ENCODE measurements around the gene TAF9. TPM values are rescaled to one million over a fixed set of nuclear protein-coding genes. Genes with fewer than 3 reads are reported as not detected.

Gene TAF9
- total RNA-seq, 4 donors from 2014 or later, result 32.1 to 79.4 (median 45.5) TPM

GRCh38 chr5:69364850-69365249, 4.5 kb downstream of the TAF9 start:
- H3K4me3 ChIP-seq, result no peak overlapping the region
- 72 to 73% methylated on average over 3 of the region's 3 CpGs for WGBS, 2 donors (ENCODE audit: low coverage in 1 of 2)
- H3K9me3 ChIP-seq, result no peaks in the 10 kb centered on the region
- H3K27me3 ChIP-seq, result no peaks in the 10 kb centered on the region
- intact Hi-C loops (cut with DNase I; ENCODE audit: low total_unique reads) (no loop called here), in situ Hi-C loops (cut with MboI; ENCODE audit: low pct_ligation_motif_present in 1 of 4, low pct_unique_long_range_greater_than_20kb in 1 of 4, low sequenced_read_pairs in 3 of 4) (no loop called here)
- TF ChIP-seq POLR2A (IDR thresholded peaks at IDR 0.05) (no peak), CTCF (IDR thresholded peaks at IDR 0.05) (no peak), POLR2AphosphoS5 (IDR thresholded peaks at IDR 0.05) (no peak), EP300 (IDR thresholded peaks at IDR 0.05; ENCODE audit: low read depth) (no peak)
- peaks cover 0 to 6% (median 0%) of the 10 kb centered on the region in 4 donors for H3K36me3 ChIP-seq
- peaks cover 9 to 15% (median 12%) of the 10 kb centered on the region in 4 donors for H3K4me1 ChIP-seq
- no peak overlapping the region for H3K27ac ChIP-seq
- no peak for DNase-seq

GRCh38 chr5:69364414-69364813, 4.9 kb downstream of the TAF9 start:
- in situ Hi-C loops (cut with MboI; ENCODE audit: low pct_ligation_motif_present in 1 of 4, low pct_unique_long_range_greater_than_20kb in 1 of 4, low sequenced_read_pairs in 3 of 4), result no loop called here

GRCh38 chr5:69360442-69360841, 8.9 kb downstream of the TAF9 start:
- no peaks in the 10 kb centered on the region for H3K4me1 ChIP-seq
- H3K27ac ChIP-seq, result no peak overlapping the region
- H3K4me3 ChIP-seq, result no peak overlapping the region
- H3K36me3 ChIP-seq, result peaks cover 0 to 6% (median under 1%) of the 10 kb centered on the region in 4 donors
- no peaks in the 10 kb centered on the region for H3K9me3 ChIP-seq
- H3K27me3 ChIP-seq, result no peaks in the 10 kb centered on the region
- no peak for DNase-seq
- intact Hi-C loops (cut with DNase I; ENCODE audit: low total_unique reads) (no loop called here), in situ Hi-C loops (cut with MboI; ENCODE audit: low pct_ligation_motif_present in 1 of 4, low pct_unique_long_range_greater_than_20kb in 1 of 4, low sequenced_read_pairs in 3 of 4) (no loop called here)
- TF ChIP-seq EP300 (IDR thresholded peaks at IDR 0.05; ENCODE audit: low read depth) (no peak), CTCF (IDR thresholded peaks at IDR 0.05) (no peak), POLR2AphosphoS5 (IDR thresholded peaks at IDR 0.05) (no peak), POLR2A (IDR thresholded peaks at IDR 0.05) (no peak)
- 97% methylated on average over 1 of the region's 1 CpG; no CpG with 5 or more reads in 1 of the 2 donors for WGBS, 2 donors (ENCODE audit: low coverage in 1 of 2)

More at GRCh38 chr5:69364414-69364813, 4.9 kb downstream of the TAF9 start:
- H3K27ac ChIP-seq, result no peak overlapping the region
- peaks cover 0 to 6% (median 0%) of the 10 kb centered on the region in 4 donors for H3K36me3 ChIP-seq
- no peaks in the 10 kb centered on the region for H3K27me3 ChIP-seq
- no peak overlapping the region for H3K4me3 ChIP-seq
- TF ChIP-seq POLR2A (IDR thresholded peaks at IDR 0.05), result no peak
- peak in 4 of 5 experiments; percentile 35 to 48 (median 43) for TF ChIP-seq CTCF (IDR thresholded peaks at IDR 0.05)
- TF ChIP-seq EP300 (IDR thresholded peaks at IDR 0.05; ENCODE audit: low read depth), result no peak
- no peak for TF ChIP-seq POLR2AphosphoS5 (IDR thresholded peaks at IDR 0.05)
- no peak for DNase-seq
- WGBS, 2 donors (ENCODE audit: low coverage in 1 of 2), result 50 to 64% methylated on average over 3 of the region's 3 CpGs
- intact Hi-C loops (cut with DNase I; ENCODE audit: low total_unique reads), result no loop called here
- no peaks in the 10 kb centered on the region for H3K9me3 ChIP-seq
- peaks cover 9 to 15% (median 12%) of the 10 kb centered on the region in 4 donors for H3K4me1 ChIP-seq

GRCh38 chr5:69359699-69360098, 9.6 kb downstream of the TAF9 start:
- H3K27ac ChIP-seq, result no peak overlapping the region
- no peak for DNase-seq
- intact Hi-C loops (cut with DNase I; ENCODE audit: low total_unique reads) (no loop called here), in situ Hi-C loops (cut with MboI; ENCODE audit: low pct_ligation_motif_present in 1 of 4, low pct_unique_long_range_greater_than_20kb in 1 of 4, low sequenced_read_pairs in 3 of 4) (no loop called here)
- H3K4me1 ChIP-seq, result no peaks in the 10 kb centered on the region
- no peak overlapping the region for H3K4me3 ChIP-seq
- H3K27me3 ChIP-seq, result no peaks in the 10 kb centered on the region
- 67 to 85% methylated on average over 3 of the region's 3 CpGs for WGBS, 2 donors (ENCODE audit: low coverage in 1 of 2)
- H3K9me3 ChIP-seq, result no peaks in the 10 kb centered on the region
- peaks cover 0 to 9% (median 3%) of the 10 kb centered on the region in 4 donors for H3K36me3 ChIP-seq
- TF ChIP-seq EP300 (IDR thresholded peaks at IDR 0.05; ENCODE audit: low read depth) (no peak), POLR2AphosphoS5 (IDR thresholded peaks at IDR 0.05) (no peak), POLR2A (IDR thresholded peaks at IDR 0.05) (no peak), CTCF (IDR thresholded peaks at IDR 0.05) (no peak)

Measured in transverse colon (tissue), 4 donors.